Neutrophil (primary cell): ENCODE measurements around the gene NUP93.
"Not testable (repeated sequence)": the region's sequence is repeated elsewhere in the genome, so short reads cannot be mapped to it uniquely, and the experiment has no call there.

ENCODE experiments used
- H3K27ac ChIP-seq: fragments of 200-600 bp; sonication (generic); 2 replicates; pipeline ENCODE4 v1.5.1; 2016; ENCODE audit warnings: mild to moderate bottlenecking, moderate library complexity
- H3K27me3 ChIP-seq: fragments of 200-600 bp; sonication (generic); 2 replicates; pipeline ENCODE4 v1.6.0; 2016; ENCODE audit warnings: mild to moderate bottlenecking
- H3K36me3 ChIP-seq: fragments of 200-600 bp; sonication (generic); 2 replicates; pipeline ENCODE4 v1.5.1; 2017
- H3K4me1 ChIP-seq, 2 experiments: fragments of 200-600 bp in 1 of 2; sonication (generic) in 1 of 2; 1 replicate in 1 of 2; 2 replicates in 1 of 2; pipeline versions ENCODE4 v1.5.1 to v1.6.1; 2013 to 2016; ENCODE audit warnings: low read depth in 1 of 2, low read length in 1 of 2, mild to moderate bottlenecking in 1 of 2, moderate library complexity in 1 of 2; ENCODE audit not compliant: control insufficient read depth in 1 of 2, insufficient read depth in 1 of 2
- H3K4me3 ChIP-seq, 2 experiments: fragments of 200-600 bp in 1 of 2; sonication (generic) in 1 of 2; 1 replicate in 1 of 2; 2 replicates in 1 of 2; pipeline ENCODE4 v1.5.1; 2013 to 2016; ENCODE audit warnings: low read depth in 1 of 2, low read length in 1 of 2, mild to moderate bottlenecking in 1 of 2, moderate library complexity in 1 of 2
- H3K9me3 ChIP-seq: fragments of 200-600 bp; sonication (generic); 2 replicates; pipeline ENCODE4 v1.5.1; 2016
- CTCF ChIP-seq: fragments of 200-600 bp; sonication (generic); IDR thresholded peaks from 2 replicates; pipeline ENCODE4 v1.5.1; 2016; ENCODE audit warnings: antibody characterized with exemption

NUP93 gene

GRCh38 chr16:56866955-56867830, 137.3 kb downstream of the NUP93 start:
- no peak overlapping the region for H3K27ac ChIP-seq
- H3K27me3 ChIP-seq: no peaks in the 10 kb centered on the region
- peak; percentile 76 for TF ChIP-seq CTCF

GRCh38 chr16:56868175-56868574, 138.2 kb downstream of the NUP93 start:
- no peak for TF ChIP-seq CTCF

More at GRCh38 chr16:56866955-56867830, 137.3 kb downstream of the NUP93 start:
- H3K4me1 ChIP-seq: peaks cover 17 to 20% of the 10 kb centered on the region in 2 experiments
- H3K36me3 ChIP-seq: no peaks in the 10 kb centered on the region
- no peaks in the 10 kb centered on the region for H3K9me3 ChIP-seq
- H3K4me3 ChIP-seq: no peak overlapping the region

GRCh38 chr16:56868766-56869165, 138.8 kb downstream of the NUP93 start:
- not testable (repeated sequence) for H3K36me3 ChIP-seq, H3K4me3 ChIP-seq, H3K27ac ChIP-seq, H3K4me1 ChIP-seq, H3K9me3 ChIP-seq, H3K27me3 ChIP-seq

More at GRCh38 chr16:56868175-56868574, 138.2 kb downstream of the NUP93 start:
- H3K27ac ChIP-seq: no peak overlapping the region
- no peaks in the 10 kb centered on the region for H3K9me3 ChIP-seq
- no peak overlapping the region for H3K4me3 ChIP-seq
- H3K4me1 ChIP-seq: peaks cover 7 to 10% of the 10 kb centered on the region in 2 experiments
- no peaks in the 10 kb centered on the region for H3K27me3 ChIP-seq
- H3K36me3 ChIP-seq: no peaks in the 10 kb centered on the region

- H3K9me3 ChIP-seq: no peaks in the 10 kb centered on the region
- H3K36me3 ChIP-seq: no peaks in the 10 kb centered on the region
- no peak overlapping the region for H3K4me3 ChIP-seq
- no peaks in the 10 kb centered on the region for H3K27me3 ChIP-seq
- peaks cover 0 to 4% of the 10 kb centered on the region in 2 experiments for H3K4me1 ChIP-seq
- no peak overlapping the region for H3K27ac ChIP-seq
- TF ChIP-seq CTCF: no peak
Observed at GRCh38 chr16:56869513-56870275, 139.8 kb downstream of the NUP93 start.

DNA sequence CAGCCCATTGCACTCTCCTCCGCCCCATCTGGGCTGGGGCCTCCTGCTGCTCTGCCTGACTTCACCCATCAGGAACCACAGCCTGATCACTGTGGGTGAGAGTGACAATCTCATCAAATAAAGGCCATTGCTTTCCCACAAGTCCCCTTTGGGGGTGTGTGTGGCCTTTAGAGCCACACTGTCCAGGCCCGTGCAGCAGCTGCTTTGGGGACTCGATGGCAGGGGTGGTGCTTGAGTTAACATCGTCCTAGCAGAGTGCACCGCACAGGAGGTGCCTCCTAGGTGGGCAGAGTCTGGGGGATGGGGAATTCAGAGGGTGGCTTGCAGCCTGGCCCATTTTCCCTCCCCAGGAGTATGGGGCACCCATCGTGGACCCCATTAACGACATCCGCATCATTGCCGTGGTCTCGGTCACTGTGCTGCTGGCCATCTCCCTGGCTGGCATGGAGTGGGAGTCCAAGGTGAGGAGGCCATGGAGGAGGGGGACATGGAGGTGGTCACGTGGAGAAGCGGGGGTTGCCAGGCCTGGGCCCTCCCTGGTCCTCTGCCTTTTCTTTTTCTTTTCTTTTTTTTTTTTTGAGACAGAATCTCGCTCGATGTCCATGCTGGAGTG, 140.5 kb downstream of the NUP93 start:
- Histone ChIP-seq H3K27me3 (no peaks in the 10 kb centered on the region), H3K4me1 (peaks cover 0 to 4% of the 10 kb centered on the region in 2 experiments), H3K36me3 (no peaks in the 10 kb centered on the region), H3K27ac (no peak overlapping the region), H3K4me3 (no peak overlapping the region), H3K9me3 (no peaks in the 10 kb centered on the region)
- no peak for TF ChIP-seq CTCF
